IPS-15b (cell line): ENCODE data around the gene ZBTB7C.

Source experiments
- H3K27me3 ChIP-seq: one replicate; pipeline ENCODE4 v1.6.1; 2013; ENCODE audit warnings: low read length; ENCODE audit not compliant: control insufficient read depth, insufficient read depth
- H3K36me3 ChIP-seq: one replicate; pipeline ENCODE4 v1.6.1; 2013; ENCODE audit warnings: low read length; ENCODE audit not compliant: control insufficient read depth, insufficient read depth
- H3K4me1 ChIP-seq: one replicate; pipeline ENCODE4 v1.6.1; 2013; ENCODE audit warnings: mild to moderate bottlenecking, low read length; ENCODE audit not compliant: control insufficient read depth, insufficient read depth
- H3K4me3 ChIP-seq: one replicate; pipeline ENCODE4 v1.5.1; 2013; ENCODE audit warnings: low read depth, low read length
- H3K9ac ChIP-seq: one replicate; pipeline ENCODE4 v1.6.1; 2013; ENCODE audit warnings: low read depth, mild to moderate bottlenecking, low read length
- H3K9me3 ChIP-seq: one replicate; pipeline ENCODE4 v1.6.1; 2013; ENCODE audit warnings: mild to moderate bottlenecking, low read length; ENCODE audit not compliant: control insufficient read depth, insufficient read depth

Gene ZBTB7C

DNA sequence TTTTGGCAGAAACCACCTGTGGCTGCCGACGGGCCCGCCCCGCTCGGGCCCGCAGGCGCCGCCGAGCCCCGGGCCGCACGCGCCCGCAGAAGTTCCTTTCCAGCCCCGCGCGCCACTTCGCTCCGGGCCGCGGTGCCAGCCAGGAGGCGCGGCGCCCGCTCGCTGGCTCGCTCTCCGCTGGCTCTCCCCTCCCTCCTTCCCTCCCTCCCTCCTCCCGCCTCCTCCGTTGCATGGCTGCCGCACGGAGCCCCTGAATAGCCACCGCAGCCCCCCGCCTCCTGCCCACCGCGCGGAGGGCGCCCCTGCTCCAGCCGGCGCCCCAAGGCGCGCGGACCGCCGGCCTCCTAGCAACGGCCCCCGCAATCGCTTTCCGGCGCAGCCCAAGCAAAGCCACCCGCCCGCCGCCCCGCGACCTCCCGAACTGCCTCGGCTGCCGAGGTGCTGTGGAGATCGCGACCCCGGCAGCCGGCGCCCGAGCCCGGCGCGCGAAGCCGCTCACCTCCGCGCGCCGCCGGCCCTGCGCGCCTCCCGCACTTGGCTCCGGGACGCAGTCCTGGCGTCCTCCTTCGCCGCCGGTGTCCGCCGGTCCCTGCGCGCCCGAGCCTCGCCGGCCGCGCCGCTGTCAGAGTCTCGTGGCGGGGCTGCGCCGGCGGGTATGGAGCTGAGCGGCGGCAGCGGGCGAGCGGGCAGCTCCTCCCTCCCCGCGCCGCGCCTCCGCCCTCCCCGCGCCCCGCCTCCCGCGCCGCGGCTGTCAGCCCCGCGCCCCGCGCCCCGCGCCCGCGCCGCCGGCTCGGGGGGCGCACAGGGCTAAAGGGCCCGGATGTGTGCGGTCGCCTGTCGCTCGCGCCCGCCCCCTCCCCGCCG is at the start of gene ZBTB7C:
TSS of gene ZBTB7C (minus strand) at position 657 of the 864 bp plus-strand sequence.
- no peak within 1 kb of the TSS for H3K9ac ChIP-seq
- H3K4me1 ChIP-seq = peaks cover 10% of the 10 kb centered on the region
- no peaks in the 10 kb centered on the region for H3K36me3 ChIP-seq
- no peaks in the 10 kb centered on the region for H3K9me3 ChIP-seq
- H3K27me3 ChIP-seq = peaks cover 59% of the 10 kb centered on the region
- H3K4me3 ChIP-seq = peak within 1 kb of the TSS; percentile 77

DNA sequence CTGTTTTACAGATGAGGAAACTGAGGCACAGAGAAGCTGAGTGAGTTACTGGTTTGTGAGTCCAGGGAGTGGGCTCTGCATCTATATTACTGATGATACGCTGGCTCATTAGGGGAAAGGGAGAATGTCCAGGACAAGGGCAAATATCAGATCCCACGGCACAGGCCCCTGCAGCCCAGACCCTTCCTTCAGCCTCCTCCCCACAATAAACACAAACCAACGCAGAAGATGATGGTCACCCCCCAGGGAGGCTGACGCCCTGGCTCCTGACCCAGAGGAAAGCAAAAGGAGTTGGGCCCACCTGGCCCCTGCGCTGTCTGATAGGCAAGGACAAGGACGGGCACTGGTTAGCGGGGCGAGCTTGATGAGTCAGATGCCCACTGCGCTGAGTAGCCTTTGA is 47.7 kb upstream of the ZBTB7C start:
- Histone ChIP-seq H3K9ac (no peak overlapping the region), H3K36me3 (no peaks in the 10 kb centered on the region), H3K9me3 (no peaks in the 10 kb centered on the region), H3K4me3 (no peak overlapping the region), H3K4me1 (no peaks in the 10 kb centered on the region), H3K27me3 (no peaks in the 10 kb centered on the region)

DNA sequence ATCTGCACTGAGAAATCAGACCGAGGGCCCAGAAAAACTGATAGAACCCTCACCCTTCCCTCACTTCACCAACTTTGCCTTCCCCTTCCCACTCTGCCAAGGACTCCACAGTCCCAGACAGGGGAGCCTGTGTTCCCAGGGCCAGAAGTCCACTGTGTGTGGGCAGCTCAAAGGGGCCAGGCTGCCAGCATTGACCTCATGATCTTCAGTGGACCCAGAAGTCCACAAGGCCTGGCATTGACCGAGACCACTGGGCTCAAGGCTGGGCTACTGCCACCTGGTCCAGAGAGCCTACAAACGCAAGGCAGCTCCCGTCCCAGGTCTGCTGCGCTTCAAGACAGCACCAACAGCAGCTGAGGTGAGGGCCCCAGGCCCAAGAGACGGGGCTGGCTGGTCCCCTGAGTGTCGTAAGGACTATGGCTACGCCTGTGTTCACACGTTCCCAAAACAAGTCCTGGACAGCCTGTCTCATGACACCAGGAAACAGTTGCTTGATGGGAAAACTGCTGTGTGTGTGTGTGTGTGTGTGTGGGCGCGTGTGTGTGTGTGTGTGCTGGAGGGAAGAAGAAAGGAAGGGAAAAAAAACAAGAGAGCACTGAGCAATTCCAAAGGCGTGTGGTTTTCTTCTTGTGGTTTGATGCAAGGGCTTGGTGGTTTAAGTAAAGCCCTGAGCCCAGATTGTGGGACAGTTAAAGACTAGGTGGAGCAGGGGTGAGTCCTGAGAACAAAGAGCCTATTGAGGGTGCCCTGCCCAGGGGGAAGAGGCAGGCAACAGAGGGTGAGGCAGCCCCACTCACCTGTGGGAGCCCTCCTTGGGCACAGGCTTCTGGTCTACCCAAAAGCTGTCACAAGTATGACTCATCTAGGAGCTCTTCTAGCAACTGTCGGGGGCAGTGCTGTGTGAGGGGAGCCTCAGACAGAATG is 46.6 kb upstream of the ZBTB7C start:
- Histone ChIP-seq H3K9ac (no peak overlapping the region), H3K36me3 (no peaks in the 10 kb centered on the region), H3K4me1 (no peaks in the 10 kb centered on the region), H3K27me3 (no peaks in the 10 kb centered on the region), H3K4me3 (no peak overlapping the region), H3K9me3 (no peaks in the 10 kb centered on the region)

DNA sequence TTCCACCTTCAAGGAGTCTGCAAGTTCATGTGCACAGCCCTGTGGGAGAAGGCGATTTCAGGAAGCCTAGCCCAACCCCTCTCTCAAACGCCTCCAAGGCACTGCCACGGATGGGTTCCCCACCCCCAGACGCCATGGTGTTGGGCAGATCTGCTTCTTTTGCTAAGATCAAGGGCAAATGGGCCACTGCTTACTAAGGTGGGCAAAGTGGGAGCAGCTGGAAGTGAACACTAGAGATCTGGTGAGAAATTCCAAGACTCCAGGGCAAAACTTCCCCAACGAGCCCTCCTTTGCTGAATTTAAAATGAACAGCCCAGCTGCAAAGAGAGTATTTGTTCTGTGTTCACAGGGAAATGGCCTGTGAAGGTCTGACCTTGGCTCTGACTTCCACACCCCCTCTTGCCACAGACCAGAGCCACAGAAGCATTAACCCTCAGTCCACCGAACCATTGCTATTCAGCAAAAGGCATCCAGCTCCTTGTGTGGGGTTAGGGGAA is 45.1 kb upstream of the ZBTB7C start:
- H3K9me3 ChIP-seq = no peaks in the 10 kb centered on the region
- H3K9ac ChIP-seq = no peak overlapping the region
- no peaks in the 10 kb centered on the region for H3K36me3 ChIP-seq
- peaks cover 4% of the 10 kb centered on the region for H3K27me3 ChIP-seq
- no peak overlapping the region for H3K4me3 ChIP-seq
- no peaks in the 10 kb centered on the region for H3K4me1 ChIP-seq

DNA sequence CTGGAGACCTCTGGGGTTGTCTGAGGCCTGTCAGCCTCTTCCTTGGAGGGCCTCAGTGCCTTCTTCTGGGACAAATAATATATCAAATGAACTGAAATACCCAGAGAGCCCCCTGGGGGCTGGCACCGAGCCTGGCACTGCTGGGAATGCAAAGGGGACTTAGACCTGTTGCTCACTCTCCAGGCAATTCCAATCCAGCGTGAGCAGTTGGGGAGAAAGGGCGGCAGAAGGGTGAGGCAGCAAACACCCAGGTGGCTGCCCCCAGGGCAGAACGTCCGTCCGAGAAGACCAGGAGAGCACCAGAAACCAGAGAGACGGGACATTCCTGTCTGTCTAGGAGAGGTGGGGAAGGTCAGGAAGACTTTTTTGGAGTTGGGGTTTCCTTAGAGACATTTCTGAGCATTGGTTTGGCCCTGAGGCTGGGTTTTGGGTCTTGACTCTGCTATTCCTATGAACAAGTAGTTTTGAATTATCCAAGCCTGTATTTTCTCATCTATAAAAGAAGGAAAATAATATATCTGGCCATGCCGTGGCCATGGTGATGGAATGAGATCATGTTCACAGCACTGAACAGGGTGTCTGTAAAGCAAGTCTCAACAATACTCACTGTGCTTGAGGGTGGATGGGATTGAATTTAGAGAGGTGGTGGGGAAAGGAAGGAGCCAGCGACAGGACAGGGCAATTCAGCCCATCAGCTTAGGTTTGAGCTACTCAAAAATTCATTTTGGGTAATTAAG is 44.3 kb upstream of the ZBTB7C start:
- Histone ChIP-seq H3K4me1 (no peaks in the 10 kb centered on the region), H3K36me3 (no peaks in the 10 kb centered on the region), H3K4me3 (no peak overlapping the region), H3K27me3 (peaks cover 4% of the 10 kb centered on the region), H3K9me3 (no peaks in the 10 kb centered on the region), H3K9ac (no peak overlapping the region)

DNA sequence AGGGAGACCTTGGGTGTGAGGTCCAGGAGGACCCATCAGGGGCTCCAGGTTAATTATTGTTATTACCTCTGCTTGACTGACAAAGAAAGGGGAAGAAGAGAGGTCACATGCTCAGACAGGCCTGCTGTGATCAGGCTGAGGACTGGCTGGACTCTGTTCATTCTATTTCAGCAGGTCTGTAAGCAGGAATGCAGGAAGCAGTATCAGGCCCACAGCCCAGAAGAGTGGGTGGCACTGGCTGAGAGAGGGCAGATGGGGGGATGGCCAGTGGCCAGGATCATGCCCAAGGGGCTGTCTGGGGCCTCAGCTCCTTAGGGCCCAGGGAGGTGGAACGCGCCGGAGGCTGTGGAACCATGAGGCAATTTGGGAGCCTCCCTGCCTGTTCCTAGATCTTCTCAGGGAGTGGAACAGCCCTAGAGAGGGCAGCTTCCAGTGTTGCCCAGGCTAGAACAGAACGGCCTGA is 43.7 kb upstream of the ZBTB7C start:
- peaks cover 4% of the 10 kb centered on the region for H3K27me3 ChIP-seq

DNA sequence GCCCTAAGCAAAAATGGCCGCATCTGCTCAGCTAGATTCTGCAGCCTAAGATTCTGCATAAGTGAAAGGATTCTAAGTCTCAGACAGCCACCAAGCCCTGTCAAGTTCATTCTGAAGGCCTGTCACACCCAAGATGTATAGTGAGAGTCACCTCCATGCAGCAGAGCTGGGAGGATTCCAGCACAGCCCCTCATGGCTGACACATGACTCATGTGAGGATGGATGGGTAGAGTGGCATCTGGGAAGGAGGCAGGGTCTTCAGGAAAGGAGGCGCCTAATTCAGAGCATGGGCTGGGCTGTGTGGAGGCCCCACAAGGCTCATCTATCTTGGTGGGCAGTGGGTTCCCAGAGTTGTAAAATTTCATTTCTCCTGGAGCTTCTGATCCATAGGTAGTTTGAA is 41.5 kb upstream of the ZBTB7C start:
- H3K36me3 ChIP-seq = no peaks in the 10 kb centered on the region
- H3K4me3 ChIP-seq = no peak overlapping the region
- H3K9ac ChIP-seq = no peak overlapping the region

More for the DNA sequence above, 43.7 kb upstream of the ZBTB7C start:
- H3K9ac ChIP-seq = no peak overlapping the region
- H3K4me3 ChIP-seq = no peak overlapping the region
- H3K36me3 ChIP-seq = no peaks in the 10 kb centered on the region
- no peaks in the 10 kb centered on the region for H3K9me3 ChIP-seq
- no peaks in the 10 kb centered on the region for H3K4me1 ChIP-seq

DNA sequence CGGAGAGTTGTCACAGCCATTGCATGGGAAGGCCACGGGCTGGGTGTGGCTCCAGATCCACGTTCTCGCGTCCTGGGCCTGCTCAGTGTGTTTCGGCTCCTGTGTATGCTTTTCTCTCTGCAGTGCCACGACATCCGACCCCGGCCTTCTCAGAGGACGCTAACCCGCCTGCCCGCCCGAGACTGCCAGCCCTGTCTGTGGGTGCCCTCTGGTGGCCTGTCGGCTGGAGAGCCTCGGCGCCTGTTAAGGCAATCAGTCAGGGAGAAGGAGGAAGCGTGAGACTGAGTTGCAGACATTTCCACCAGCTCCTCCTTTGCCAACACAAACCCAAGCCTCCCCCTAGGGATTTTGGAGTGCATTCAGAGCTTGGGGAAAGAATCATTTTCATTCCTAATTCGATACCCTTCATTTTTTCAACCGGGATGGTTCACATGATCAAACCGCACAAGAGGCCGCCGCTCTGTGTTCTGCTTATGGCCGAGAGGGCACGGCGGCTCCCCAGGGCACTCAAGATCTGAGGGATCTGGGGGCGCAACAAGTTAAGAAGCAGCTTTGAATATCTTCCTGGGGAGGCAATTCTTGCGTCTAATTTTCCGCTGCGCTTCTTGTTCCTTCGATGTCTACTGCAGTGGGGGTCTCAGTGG is 37.5 kb upstream of the ZBTB7C start:
- H3K9me3 ChIP-seq = no peaks in the 10 kb centered on the region
- no peaks in the 10 kb centered on the region for H3K36me3 ChIP-seq
- H3K4me1 ChIP-seq = no peaks in the 10 kb centered on the region
- peaks cover 4% of the 10 kb centered on the region for H3K27me3 ChIP-seq
- no peak overlapping the region for H3K9ac ChIP-seq
- H3K4me3 ChIP-seq = no peak overlapping the region

More for the DNA sequence above, 41.5 kb upstream of the ZBTB7C start:
- no peaks in the 10 kb centered on the region for H3K9me3 ChIP-seq
- H3K4me1 ChIP-seq = no peaks in the 10 kb centered on the region
- H3K27me3 ChIP-seq = peaks cover 4% of the 10 kb centered on the region

DNA sequence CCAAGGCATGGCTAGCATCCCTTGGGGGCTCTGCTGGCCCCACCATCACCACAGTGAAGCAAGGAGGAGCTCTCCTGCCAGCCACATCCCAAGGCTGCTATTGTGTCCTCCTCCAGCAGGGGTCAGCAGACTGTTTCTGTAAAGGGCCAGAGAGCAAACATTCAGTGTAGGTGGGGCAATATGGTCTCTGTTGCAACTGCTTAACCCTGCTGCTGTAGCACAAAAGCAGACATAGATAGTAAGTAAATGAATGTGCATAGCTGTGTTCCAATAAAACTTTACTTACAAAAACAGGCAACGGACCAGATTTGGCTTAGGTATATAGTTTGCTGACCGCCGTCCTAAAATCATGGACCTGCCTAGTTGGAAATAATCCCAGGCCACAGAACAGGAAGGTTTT is 36.4 kb upstream of the ZBTB7C start:
- peaks cover 4% of the 10 kb centered on the region for H3K27me3 ChIP-seq
- no peaks in the 10 kb centered on the region for H3K36me3 ChIP-seq
- no peak overlapping the region for H3K9ac ChIP-seq
- no peaks in the 10 kb centered on the region for H3K4me1 ChIP-seq
- no peak overlapping the region for H3K4me3 ChIP-seq
- H3K9me3 ChIP-seq = no peaks in the 10 kb centered on the region

DNA sequence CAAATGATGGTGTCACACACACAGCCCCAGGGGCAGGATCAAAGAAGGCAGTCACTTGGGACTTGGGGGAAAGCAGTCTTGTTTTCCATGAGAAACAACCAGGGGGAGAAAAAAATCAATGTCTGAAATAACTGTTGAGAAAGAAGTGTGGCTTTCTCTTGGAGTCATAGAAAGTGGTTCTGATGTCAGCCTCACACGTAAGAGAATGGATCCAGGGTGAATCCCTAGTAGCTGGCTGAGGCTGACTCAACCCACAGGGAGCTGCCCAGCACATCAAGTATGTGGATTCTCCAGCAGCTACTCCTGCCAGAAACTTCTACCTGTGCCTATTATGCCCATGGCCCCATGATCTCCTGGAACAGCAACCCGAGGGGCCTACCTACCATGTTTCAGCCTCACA is 33.6 kb upstream of the ZBTB7C start:
- Histone ChIP-seq H3K9ac (no peak overlapping the region), H3K4me1 (no peaks in the 10 kb centered on the region), H3K4me3 (no peak overlapping the region), H3K9me3 (no peaks in the 10 kb centered on the region), H3K27me3 (no peaks in the 10 kb centered on the region), H3K36me3 (no peaks in the 10 kb centered on the region)

DNA sequence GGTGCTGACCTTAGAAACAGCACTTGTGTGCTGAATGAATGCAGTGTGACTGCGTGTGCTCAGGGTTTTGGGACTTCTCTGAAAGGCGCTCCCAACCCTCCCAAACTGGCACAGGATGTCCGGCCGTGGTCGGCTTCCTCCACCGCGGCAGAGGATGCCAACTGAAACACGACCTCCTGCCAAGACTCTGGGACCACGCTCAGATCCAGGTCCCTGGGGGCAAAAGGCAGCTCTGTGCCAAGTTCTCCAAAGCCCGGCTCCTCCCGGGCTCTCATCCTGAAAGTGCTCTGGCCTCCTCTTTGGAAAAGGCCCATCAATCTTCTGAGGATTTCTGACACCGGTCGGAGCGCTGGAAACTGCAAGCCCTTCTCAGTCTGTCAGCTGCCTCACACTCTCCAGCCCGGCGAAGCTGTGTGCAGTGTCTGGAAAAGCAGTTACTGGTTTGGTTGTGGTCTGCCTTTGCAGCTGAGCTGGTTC is 32.3 kb upstream of the ZBTB7C start:
- H3K4me1 ChIP-seq = no peaks in the 10 kb centered on the region
- H3K9me3 ChIP-seq = no peaks in the 10 kb centered on the region
- no peak overlapping the region for H3K4me3 ChIP-seq
- H3K36me3 ChIP-seq = no peaks in the 10 kb centered on the region
- no peak overlapping the region for H3K9ac ChIP-seq
- no peaks in the 10 kb centered on the region for H3K27me3 ChIP-seq
